T-helper 1 cell treated with Interleukin-12 subunit alpha and Interleukin-12 subunit beta and Interleukin-4 antibody, amounts not matched to agents 30 ng/mL and 1 ng/mL, for 36 hours (primary cell): Measurements from ENCODE around the gene BRMS1. TPM values are rescaled to one million over a fixed set of nuclear protein-coding genes. Genes with fewer than 3 reads are reported as not detected.

Source experiments
- intact Hi-C: fragments of 100-400 bp; cut with micrococcal nuclease; formaldehyde crosslinking; loops from one replicate; pipeline ENCODE4 v1.15.1; 2024
- total RNA-seq: library from RNA; stranded (reverse); gene quantifications from 2 replicates; pipeline ENCODE4 v1.2.3, GENCODE V29; 2022

Gene BRMS1
- total RNA-seq, 1 donor from 2014 or later: 53.8 TPM

GRCh38 chr11:66338276-66339161 is 6.4 kb downstream of the BRMS1 start:
- intact Hi-C loops: no loop called here

GRCh38 chr11:66337103-66337899 is 7.6 kb downstream of the BRMS1 start:
- intact Hi-C loops: no loop called here

GRCh38 chr11:66336234-66337102 is 8.4 kb downstream of the BRMS1 start, which contains the start of gene RIN1:
Gene RIN1 (minus strand): TSS chr11:66336434. CDS start chr11:66336402, 32 bp downstream.
- intact Hi-C loops: loop anchor here (1.0 kb wide), 1 partner anchor 8 kb away; no protein-coding TSS in a partner anchor

GRCh38 chr11:66335531-66336233 is 9.2 kb downstream of the BRMS1 start:
- intact Hi-C loops: loop anchor here (1.0 kb wide), 1 partner anchor 7 kb away; no protein-coding TSS in a partner anchor

- intact Hi-C loops: no loop called here
Observed at GRCh38 chr11:66334605-66335442, 10.1 kb downstream of the BRMS1 start.

- intact Hi-C loops: no loop called here
Observed at GRCh38 chr11:66333896-66334604, 10.9 kb downstream of the BRMS1 start.

- intact Hi-C loops: no loop called here
Observed at GRCh38 chr11:66333220-66333877, 11.6 kb downstream of the BRMS1 start.

- intact Hi-C loops: no loop called here
Observed at GRCh38 chr11:66332371-66333219, 12.3 kb downstream of the BRMS1 start.

GRCh38 chr11:66331542-66332370 is 13.1 kb downstream of the BRMS1 start:
- intact Hi-C loops: no loop called here

GRCh38 chr11:66330931-66331330 is 14.0 kb downstream of the BRMS1 start:
- intact Hi-C loops: no loop called here

- intact Hi-C loops: no loop called here
Observed at GRCh38 chr11:66329165-66329673, 15.7 kb downstream of the BRMS1 start.

- intact Hi-C loops: loop anchor here (1.0 kb wide), 7 partner anchors 8 to 106 kb away; partner anchors contain the start of genes BRMS1, RIN1 and YIF1A
Observed at GRCh38 chr11:66328302-66329144, 16.4 kb downstream of the BRMS1 start.

GRCh38 chr11:66328031-66328301 is 16.9 kb downstream of the BRMS1 start:
- intact Hi-C loops: loop anchor here (1.0 kb wide), 7 partner anchors 8 to 106 kb away; partner anchors contain the start of genes BRMS1, RIN1 and YIF1A

- intact Hi-C loops: loop anchor here (1.0 kb wide), 7 partner anchors 9 to 105 kb away; partner anchors contain the start of genes BRMS1, RIN1 and YIF1A
Observed at GRCh38 chr11:66327171-66328030, 17.5 kb downstream of the BRMS1 start.
